Measurements from ENCODE around the gene ADAMTS15. TPM values are rescaled to one million over a fixed set of nuclear protein-coding genes. Genes with fewer than 3 reads are reported as not detected.

Gene ADAMTS15
- total and polyA plus RNA-seq, 7 donors, result 0.46 to 8.9 (median 2.4) TPM

DNA sequence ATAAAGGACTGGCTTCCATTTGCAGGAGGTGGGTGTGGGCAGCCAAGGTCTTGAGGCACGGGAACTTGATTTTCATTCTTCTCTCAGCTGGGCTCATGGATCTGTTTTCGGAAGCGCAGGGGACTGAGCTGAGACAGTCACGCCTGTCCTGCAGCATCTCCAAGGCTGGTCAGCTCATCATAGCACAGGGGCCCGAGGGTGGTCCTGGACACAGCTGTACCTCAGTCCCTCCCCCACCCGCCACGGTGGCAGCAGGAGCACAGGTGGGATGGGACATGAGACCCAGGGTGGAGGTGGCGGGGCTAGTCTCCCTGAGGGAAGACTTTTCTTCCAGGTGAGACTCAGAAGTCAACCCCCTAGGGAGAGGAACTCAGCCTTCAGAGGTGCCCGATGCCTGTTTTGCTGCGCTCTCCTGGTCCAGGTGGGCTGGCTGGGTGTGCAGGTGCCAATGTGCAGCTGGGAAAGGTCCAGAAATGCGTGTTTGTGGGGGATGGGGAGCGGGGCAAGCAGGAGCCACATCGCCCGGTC is 23.8 kb upstream of the ADAMTS15 start:
- H3K27me3 ChIP-seq, result peaks cover 0 to 11% (median 0%) of the 10 kb centered on the region in 3 donors
- WGBS, 2 donors, result 89 to 93% methylated on average over 14 of the region's 14 CpGs
- H3K4me3 ChIP-seq, result no peak overlapping the region
- peaks cover 0 to 49% (median 46%) of the 10 kb centered on the region in 4 donors for H3K4me1 ChIP-seq
- peak overlapping the region in 1 of 4 donors; percentile 5 for H3K27ac ChIP-seq
- no peak for TF ChIP-seq POLR2A (IDR thresholded peaks at IDR 0.05)
- H3K36me3 ChIP-seq, result no peaks in the 10 kb centered on the region
- intact Hi-C loops (cut with DNase I), result no loop called here
- H3K9me3 ChIP-seq, result no peaks in the 10 kb centered on the region
- no peak for DNase-seq

DNA sequence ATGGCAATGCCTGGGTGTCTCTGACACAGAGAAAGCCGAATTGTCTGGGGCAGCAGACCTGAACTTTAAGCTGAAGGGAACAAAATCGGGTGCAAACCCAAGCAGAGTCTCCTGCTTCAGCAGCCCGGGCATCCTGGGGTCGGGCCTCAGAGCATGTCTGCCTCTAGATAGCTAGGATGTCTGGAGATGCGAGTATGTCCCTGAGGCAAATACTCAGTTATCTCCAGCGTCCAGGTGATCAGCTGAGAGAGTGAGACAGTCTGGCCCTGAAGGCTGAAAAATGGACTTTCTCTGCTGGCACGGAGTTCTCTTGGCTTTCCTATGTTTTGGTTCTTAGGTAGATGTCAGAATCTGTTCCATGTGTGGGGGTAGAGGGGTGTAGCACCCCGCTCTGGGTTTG is 23.3 kb upstream of the ADAMTS15 start:
- 74 to 88% methylated on average over 8 of the region's 8 CpGs for WGBS, 2 donors

DNA sequence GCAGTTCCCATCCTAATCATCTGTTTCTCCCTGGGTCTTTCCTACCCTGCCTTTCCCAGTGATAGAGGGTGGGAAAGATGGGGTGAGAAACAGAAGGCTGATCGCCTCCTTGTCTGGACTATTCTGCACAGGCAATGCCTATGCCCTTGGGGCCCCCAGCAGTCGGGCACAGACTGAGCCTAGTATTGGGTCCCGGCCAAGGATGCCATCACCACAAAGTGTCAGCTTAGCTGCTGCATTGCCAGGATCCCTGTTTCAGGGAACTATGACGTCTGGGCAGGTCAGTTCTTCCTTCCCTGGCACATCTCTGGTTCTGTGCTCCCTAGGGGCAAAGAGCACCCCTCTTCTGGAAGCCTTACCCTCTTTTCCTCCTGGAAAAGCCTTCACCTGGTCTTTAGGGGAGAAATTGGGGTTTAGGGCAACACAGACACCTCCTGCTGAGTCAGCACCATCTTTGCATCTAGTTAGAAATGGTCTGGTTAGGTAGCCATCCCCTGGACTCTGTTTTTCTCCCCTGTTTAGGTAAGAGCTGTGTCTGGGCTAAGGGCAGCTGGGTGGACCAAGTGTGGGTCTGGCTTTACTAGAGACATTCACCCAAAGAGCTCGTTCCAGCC is 22.1 kb upstream of the ADAMTS15 start:
- H3K4me1 ChIP-seq, result peaks cover 0 to 33% (median 30%) of the 10 kb centered on the region in 4 donors
- intact Hi-C loops (cut with DNase I), result loop anchor here (2.0 kb wide), 3 partner anchors 36 to 214 kb away; partner anchors contain the start of gene ZBTB44
- no peaks in the 10 kb centered on the region for H3K36me3 ChIP-seq
- peak overlapping the region in 3 of 4 donors; percentile 55 to 74 (median 66) for H3K4me3 ChIP-seq
- H3K27ac ChIP-seq, result peak overlapping the region; percentile 50 to 77 (median 59)
- WGBS, 2 donors, result 54 to 70% methylated on average over 5 of the region's 5 CpGs
- no peaks in the 10 kb centered on the region for H3K9me3 ChIP-seq
- peaks cover 0 to 11% (median 0%) of the 10 kb centered on the region in 3 donors for H3K27me3 ChIP-seq
- peak; percentile 81 for DNase-seq
- peak in 1 of 4 donors; percentile 13 for TF ChIP-seq POLR2AphosphoS5 (IDR thresholded peaks at IDR 0.05)
- peak in 1 of 4 donors; percentile 6 for TF ChIP-seq EP300 (IDR thresholded peaks at IDR 0.05)
- TF ChIP-seq, protein P1, sequence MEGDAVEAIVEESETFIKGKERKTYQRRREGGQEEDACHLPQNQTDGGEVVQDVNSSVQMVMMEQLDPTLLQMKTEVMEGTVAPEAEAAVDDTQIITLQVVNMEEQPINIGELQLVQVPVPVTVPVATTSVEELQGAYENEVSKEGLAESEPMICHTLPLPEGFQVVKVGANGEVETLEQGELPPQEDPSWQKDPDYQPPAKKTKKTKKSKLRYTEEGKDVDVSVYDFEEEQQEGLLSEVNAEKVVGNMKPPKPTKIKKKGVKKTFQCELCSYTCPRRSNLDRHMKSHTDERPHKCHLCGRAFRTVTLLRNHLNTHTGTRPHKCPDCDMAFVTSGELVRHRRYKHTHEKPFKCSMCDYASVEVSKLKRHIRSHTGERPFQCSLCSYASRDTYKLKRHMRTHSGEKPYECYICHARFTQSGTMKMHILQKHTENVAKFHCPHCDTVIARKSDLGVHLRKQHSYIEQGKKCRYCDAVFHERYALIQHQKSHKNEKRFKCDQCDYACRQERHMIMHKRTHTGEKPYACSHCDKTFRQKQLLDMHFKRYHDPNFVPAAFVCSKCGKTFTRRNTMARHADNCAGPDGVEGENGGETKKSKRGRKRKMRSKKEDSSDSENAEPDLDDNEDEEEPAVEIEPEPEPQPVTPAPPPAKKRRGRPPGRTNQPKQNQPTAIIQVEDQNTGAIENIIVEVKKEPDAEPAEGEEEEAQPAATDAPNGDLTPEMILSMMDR (IDR thresholded peaks at IDR 0.05), result no peak

More for the DNA sequence above, 23.3 kb upstream of the ADAMTS15 start:
- TF ChIP-seq EP300 (IDR thresholded peaks at IDR 0.05), result no peak
- TF ChIP-seq POLR2A (IDR thresholded peaks at IDR 0.05), result no peak
- TF ChIP-seq, protein P1 (IDR thresholded peaks at IDR 0.05), result no peak
- TF ChIP-seq POLR2AphosphoS5 (IDR thresholded peaks at IDR 0.05), result no peak
- Histone ChIP-seq H3K4me1 (peaks cover 0 to 44% (median 41%) of the 10 kb centered on the region in 4 donors), H3K27ac (peak overlapping the region in 1 of 4 donors; percentile 5), H3K27me3 (peaks cover 0 to 11% (median 0%) of the 10 kb centered on the region in 3 donors), H3K4me3 (no peak overlapping the region), H3K9me3 (no peaks in the 10 kb centered on the region), H3K36me3 (no peaks in the 10 kb centered on the region)
- intact Hi-C loops (cut with DNase I), result no loop called here
- no peak for DNase-seq

DNA sequence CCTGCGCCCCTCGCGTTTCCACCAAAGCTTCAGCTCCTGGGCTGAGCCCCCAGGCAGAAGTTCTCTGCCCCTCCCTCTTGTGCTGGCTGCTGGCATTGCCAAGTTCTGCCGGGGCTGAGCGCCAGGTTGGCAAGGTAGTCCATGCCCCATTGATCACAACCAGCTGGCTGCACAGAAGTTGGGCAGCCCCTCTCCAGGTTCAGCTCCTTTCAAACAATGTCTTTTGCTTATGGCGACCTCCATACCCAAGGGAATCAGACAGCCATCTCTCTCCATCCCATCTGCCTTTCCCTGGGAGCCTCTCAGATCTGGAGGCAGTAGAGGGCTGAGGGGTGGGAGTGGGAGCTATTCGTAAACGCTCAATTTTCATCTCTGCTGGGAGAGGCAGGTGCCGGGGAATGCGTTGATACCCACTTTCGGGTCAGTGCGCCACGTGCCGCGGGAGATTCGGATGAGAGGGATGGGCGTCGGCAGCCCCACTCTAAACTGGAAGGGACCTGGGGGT is 21.6 kb upstream of the ADAMTS15 start:
- peaks cover 0 to 11% (median 0%) of the 10 kb centered on the region in 3 donors for H3K27me3 ChIP-seq
- WGBS, 2 donors, result 26 to 47% methylated on average over 18 of the region's 18 CpGs
- H3K27ac ChIP-seq, result peak overlapping the region; percentile 50 to 77 (median 59)
- TF ChIP-seq POLR2AphosphoS5 (IDR thresholded peaks at IDR 0.05), result no peak
- TF ChIP-seq, protein P1 (IDR thresholded peaks at IDR 0.05), result no peak
- no peak for TF ChIP-seq EP300 (IDR thresholded peaks at IDR 0.05)
- TF ChIP-seq POLR2A (IDR thresholded peaks at IDR 0.05), result no peak
- H3K4me1 ChIP-seq, result peaks cover 0 to 37% (median 30%) of the 10 kb centered on the region in 4 donors
- intact Hi-C loops (cut with DNase I), result loop anchor here (2.0 kb wide), 3 partner anchors 36 to 214 kb away; partner anchors contain the start of gene ZBTB44
- DNase-seq, result no peak
- no peaks in the 10 kb centered on the region for H3K9me3 ChIP-seq
- H3K4me3 ChIP-seq, result peak overlapping the region; percentile 43 to 74 (median 60)
- no peaks in the 10 kb centered on the region for H3K36me3 ChIP-seq

Data from sigmoid colon (tissue), 7 donors.